GM18868 (cell line): ENCODE results near the gene GTF2F2.

Experiments used
- ATAC-seq: cut with Tn5 transposase; IDR thresholded peaks from one replicate; pipeline ENCODE4 v1.9.1; 2021; ENCODE audit warnings: mild to moderate bottlenecking, moderate library complexity; ENCODE audit not compliant: unreplicated experiment

GTF2F2 gene, protein sequence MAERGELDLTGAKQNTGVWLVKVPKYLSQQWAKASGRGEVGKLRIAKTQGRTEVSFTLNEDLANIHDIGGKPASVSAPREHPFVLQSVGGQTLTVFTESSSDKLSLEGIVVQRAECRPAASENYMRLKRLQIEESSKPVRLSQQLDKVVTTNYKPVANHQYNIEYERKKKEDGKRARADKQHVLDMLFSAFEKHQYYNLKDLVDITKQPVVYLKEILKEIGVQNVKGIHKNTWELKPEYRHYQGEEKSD

DNA sequence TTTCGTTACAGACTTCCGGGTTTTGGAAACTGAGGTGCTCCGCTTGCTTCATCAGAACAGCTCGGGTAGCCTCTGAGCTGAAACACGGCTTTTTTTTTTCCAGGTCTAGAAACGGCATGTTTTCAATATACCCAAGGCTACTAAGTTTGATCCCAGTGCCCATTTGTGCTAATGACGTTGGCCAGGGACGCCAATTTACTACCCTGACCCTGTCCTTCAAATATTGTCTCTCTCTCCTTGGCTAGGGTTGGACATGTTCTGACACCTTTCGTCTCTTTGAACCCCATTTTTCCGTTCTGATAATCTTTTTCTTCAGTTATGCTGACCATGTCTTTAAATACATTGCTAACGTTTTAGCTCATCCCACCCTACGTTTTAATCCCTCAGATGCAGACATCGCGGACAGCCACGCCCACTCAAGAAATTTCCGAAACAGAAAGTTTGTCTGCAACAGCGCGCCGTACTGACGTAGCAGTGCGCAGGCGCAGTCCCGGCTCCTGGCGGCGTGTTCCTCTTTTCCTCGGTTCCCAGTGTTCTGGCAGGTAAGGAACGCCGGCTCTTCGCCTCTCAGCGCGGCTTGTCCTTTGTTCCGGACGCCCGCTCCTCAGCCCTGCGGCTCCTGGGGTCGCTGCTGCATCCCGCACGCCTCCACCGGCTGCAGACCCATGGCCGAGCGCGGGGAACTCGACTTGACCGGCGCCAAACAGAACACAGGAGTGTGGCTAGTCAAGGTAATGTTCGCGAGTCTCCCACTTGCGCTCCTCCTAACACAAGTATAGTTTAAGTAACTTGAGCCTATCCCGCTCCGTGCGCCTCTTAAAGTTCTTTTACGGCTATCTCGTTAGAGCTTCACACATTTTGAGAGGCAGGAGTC, at the start of gene GTF2F2:
GTF2F2 (plus strand) TSS at position 520 of the 874 bp plus-strand sequence; CDS start at position 666, 146 bp downstream.
- peak; percentile 77 for ATAC-seq

DNA sequence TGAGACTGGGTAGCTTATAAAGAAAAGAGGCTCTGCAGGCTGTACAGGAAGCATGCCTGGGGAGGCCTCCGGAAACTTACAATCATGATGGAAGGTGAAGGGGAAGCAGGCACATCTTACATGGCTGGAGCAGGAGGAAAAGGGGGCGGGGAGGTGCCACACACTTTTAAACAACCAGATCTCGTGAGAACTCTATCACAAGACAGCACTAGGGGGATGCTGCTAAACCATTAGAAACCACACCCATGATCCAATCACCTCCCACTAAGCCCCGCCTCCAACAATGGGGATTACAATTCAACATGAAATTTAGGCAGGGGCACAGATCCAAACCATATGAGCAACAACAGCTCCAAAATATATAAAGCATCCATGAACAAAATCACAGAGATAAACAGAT, 46.5 kb upstream of the GTF2F2 start:
- ATAC-seq: no peak

GRCh38 chr13:45074721-45075120, 45.6 kb upstream of the GTF2F2 start:
- ATAC-seq: no peak

- ATAC-seq: no peak
These were observed 42.3 kb upstream of the GTF2F2 start for GRCh38 chr13:45078003-45078402.

- ATAC-seq: no peak
These were observed 37.3 kb upstream of the GTF2F2 start for GRCh38 chr13:45082964-45083363.

DNA sequence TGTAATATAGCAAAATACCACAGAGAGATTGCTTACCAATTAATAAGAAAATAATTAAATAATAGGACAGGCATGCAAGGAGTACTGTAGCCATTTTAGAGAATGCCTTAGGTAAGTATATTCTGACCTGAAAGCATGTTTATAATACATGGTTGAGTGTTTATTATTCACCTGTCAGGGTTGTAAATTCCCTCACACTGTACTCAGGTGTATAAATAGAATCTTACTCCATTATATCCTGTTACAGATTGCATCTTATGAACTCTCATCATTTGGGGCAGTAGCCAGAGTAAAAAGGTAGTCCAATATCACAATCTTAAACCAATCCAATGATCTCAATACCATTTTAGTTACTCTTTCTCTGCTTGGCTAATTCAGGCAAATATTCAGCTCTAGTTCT, 35.8 kb upstream of the GTF2F2 start:
- no peak for ATAC-seq

GRCh38 chr13:45086484-45086883, 33.8 kb upstream of the GTF2F2 start:
- ATAC-seq: no peak

DNA sequence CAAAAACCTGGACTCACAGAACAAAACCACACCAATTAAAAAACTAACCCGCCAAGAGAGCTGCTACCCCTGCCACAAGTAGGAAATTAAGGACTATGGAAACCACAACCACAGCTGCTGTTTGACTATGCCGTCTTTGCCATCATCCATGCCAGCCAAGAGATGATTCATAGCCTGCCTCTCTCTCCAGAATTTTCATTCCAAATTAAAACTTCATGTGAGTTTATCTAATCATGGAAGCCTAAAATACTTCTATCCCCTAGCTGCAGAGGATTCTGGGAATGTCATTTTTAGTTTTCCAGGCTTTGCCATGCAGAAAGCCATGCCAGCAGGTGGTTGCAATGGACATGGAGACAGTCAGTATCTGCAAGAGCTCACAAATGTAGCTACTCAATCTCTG, 27.6 kb upstream of the GTF2F2 start:
- no peak for ATAC-seq

GRCh38 chr13:45100573-45101262, 19.6 kb upstream of the GTF2F2 start:
- ATAC-seq: no peak

DNA sequence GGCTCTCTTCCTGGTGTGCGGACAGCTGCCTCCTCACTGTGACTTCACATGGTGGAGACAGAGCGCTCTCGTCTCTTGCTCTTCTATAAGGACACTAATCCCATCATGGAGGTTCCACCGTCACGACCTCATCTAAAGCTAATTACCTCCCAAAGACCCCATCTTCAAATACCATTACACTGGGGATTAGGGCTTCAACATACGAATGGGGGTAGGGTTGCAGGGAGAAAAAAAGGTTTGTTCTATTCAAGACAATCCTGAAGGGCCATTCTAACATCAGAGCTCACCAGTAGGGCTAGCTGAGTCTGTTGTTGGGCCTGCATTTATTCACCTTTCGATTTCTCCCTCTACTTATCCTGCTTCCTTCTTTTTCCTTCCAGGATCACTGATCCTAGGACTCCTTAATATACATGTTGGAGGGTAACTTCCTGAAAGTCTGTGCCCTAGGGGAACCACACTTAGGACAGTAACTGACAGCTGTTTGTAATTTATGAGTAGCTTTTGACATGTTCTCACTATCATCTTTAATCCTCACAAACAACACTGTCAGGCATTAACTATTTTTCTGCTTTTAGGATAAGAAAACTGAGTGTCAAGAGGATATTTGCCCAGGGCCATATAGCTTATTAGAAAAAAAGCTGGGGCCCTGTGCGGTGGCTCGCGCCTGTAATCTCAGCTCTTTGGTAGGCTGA, 18.8 kb upstream of the GTF2F2 start:
- ATAC-seq: no peak

- no peak for ATAC-seq
These were observed 18.2 kb upstream of the GTF2F2 start for GRCh38 chr13:45102136-45102507.

DNA sequence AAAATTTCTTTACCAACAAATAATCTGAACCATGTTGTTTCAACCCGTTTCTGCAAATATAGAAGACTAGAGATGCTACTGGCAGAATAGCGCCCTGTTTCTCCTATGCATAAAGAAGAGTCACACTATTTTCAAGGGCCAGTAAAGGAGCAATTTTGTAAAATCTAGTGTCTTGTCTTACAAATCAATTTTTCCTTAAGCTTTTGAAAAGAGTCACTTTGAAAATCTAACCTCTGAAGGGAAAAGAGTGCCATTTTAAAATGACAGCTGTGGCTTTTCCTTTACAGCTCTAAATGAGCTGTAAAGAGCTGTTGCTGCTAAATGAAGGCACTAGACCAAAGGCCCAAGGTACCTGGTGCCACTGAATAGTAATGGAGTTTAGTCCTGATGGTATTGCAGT, 16.9 kb upstream of the GTF2F2 start:
- no peak for ATAC-seq

DNA sequence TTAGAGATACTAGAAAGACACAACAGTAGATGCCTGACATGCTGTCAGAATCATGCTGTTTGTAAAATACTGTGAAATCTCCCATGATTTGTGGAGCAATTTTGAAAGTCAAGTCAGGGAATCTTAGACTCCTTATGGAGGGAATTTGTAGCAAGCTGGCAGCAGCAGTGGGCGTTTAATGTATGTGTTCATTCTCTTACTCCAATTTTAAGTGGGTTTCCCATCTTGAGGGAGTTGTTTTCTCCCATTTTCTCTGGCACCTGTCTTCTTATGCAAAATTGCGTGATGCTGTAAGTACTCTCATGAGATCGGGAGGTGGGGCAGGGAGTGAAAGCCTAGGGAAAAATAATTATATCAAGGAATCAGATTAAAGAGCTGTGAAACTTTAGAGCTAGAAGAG, 16.0 kb upstream of the GTF2F2 start:
- no peak for ATAC-seq

DNA sequence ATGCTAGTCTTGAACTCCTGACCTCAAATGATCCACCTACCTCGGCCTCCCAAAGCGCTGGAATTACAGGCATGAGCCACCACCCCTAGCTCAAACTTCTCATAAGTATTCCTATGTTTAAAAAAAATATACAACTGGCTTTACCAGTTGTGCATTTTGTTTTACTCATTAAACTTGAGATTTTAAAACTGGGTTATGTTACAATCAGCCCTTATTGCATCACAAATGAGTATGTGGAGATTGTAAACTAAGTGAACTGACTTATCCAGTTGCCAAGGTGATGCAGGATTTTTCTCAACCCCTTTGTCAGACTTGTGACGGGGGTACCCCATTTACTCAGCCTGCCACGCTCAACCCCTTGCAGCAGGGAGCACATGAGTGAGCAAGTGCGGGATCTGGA, 14.4 kb upstream of the GTF2F2 start:
- ATAC-seq: no peak

GRCh38 chr13:45107539-45107938, 12.8 kb upstream of the GTF2F2 start:
- ATAC-seq: no peak

GRCh38 chr13:45108716-45109101, 11.6 kb upstream of the GTF2F2 start:
- ATAC-seq: no peak

DNA sequence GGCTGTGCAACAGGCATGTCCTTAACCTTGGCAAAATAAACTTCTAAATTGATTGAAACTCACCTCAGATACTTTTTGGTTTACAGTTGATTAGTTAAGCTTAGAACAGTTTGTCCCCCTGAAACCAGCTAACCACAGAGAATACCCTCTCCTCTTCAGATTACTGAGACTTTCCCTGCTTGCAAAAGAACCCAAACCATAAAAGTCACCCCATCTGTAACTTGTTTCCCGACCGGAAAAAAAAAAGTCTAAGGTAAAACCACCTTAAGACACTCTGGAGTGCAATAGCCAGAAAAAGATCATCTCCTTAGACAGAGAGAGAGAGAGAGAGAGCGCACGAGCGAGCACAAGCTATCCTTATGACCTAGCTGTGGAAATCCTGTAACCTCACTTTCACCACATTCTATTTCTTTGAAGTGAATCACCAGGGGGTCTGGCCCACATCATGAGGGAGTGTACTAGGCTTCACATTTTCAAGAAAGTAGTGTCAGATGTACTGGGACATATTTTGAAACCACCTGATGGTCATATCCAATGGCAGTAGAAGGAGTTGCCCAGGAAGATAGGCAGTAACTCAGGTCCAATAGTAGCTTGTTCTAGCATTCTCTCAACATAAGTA, 11.1 kb upstream of the GTF2F2 start:
- ATAC-seq: peak; percentile 81

DNA sequence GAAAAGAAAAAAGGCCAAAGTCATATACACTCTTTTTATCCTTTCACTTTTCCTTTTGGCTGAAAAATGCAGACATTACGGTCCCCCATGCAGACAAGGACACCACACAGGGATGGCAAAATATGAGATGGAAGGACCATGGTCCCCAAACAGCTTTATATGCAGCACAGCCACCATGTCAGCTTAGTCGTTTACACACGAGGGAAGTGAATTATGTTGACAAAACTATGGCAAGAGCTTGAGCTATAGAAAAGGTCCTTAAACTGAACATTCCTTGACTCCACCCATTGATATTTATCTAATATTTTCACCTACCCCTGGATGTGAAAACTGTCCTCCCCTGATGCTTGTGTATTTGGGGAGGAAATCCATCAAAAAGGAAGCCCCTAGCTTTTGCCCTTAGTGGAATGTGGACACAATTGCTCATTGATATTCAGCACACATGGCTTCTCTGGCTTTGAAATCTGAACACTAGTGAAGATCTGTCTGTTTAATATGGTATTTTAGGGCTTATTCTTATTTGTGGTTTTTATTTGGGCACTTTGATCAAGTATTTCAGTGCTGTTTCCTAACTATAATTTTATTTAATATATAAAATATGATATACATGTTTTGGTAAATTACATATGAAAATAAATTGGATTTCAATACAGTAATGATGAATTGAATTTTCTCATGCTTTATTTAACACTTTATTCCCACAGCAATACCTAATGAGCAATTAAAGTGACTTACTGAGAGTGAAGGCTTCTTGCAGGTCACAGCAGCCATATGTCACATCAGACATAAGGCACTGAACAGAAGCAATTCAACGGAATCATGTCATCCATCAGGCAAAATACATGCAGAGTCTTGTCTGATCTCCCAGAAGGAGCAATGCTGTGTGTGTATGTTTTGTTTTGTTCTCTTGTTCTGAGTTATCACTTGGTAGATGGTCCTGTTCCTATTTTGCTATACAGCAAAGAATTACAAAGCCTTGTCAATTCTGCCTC, 6.8 kb upstream of the GTF2F2 start:
- no peak for ATAC-seq

DNA sequence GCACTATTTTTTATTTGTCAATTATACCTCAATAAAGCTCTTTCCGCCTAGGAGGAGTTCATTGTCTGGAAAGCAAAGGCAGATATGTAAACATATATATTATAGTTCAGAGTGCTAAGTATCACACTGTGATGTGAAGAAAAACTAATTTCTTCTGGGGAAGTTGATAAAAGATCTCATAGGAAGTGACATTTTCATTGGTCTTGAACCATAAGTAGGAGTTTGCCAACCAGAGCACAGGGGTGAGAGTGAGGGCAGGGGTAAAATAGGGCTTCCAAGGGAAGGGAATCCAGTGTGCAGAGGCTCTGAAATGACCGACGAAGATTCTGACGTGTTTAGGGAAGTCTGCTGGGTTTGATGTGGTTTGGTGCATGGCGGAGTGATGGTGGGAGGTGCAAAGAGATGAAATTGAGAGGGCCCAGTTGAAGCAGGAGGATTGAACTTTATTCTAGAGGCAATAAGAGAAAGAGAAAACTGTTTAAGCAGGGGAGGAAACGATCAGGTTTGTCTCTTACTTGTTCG, 780 bp upstream of the GTF2F2 start:
- peak; percentile 42 for ATAC-seq
